Erythroblast (primary cell): ENCODE data around the gene LRRC74B.

Source experiments
- GATA1 ChIP-seq: IDR thresholded peaks from 2 replicates; pipeline ENCODE4 v1.6.1; 2011; ENCODE audit warnings: low read depth, mild to moderate bottlenecking, control low read depth, low read length, moderate library complexity
- POLR2A ChIP-seq: IDR thresholded peaks from 2 replicates; pipeline ENCODE4 v1.6.1; 2011; ENCODE audit warnings: mild to moderate bottlenecking, low read length

DNA sequence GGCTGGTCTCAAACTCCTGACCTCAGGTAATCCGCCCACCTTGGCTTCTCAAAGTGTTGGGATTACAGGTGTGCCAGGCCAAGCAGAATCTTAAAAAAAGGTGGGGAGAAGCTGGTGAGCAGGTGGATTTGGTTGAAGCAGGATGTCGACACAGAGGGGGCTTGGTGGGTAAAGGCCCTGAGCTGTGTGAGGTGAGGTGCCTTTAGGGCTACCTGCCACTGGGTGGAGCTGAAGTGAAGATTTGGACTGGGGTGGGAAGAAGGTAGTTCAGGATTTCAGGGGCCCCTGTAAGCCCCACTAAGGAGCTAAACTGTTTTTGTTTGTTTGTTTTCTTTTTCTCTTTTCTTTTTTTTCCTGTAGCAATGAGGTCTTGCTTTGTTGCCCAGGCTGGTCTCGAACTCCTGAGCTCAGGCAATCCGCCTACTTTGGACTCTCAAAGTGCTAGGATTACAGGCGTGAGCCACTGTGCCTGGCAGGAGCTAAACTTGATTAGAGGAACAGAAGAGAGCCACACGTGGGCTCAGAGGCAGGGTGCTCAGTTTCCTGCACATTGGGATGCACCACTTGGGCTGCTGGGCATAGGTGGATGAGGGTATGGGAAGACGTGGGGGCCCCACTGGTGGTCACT, 24.8 kb upstream of the LRRC74B start:
- TF ChIP-seq POLR2A (no peak), GATA1 (no peak)
